ENCODE data around the gene ITFG2.

ITFG2 gene

GRCh38 chr12:2856051-2856450 is 43.6 kb downstream of the ITFG2 start:
- H3K4me3 ChIP-seq (ENCODE audit: low read length), result no peak overlapping the region
- H3K27ac ChIP-seq (ENCODE audit: low read depth, low read length), result no peak overlapping the region
- no peak for TF ChIP-seq CTCF (IDR thresholded peaks at IDR 0.05; ENCODE audit: low read depth, low read length, poor library complexity, severe bottlenecking)
- no peak for TF ChIP-seq EZH2phosphoT487 (IDR thresholded peaks at IDR 0.05; ENCODE audit: borderline replicate concordance, low read length)
- no peaks in the 10 kb centered on the region for H3K79me2 ChIP-seq (ENCODE audit: control insufficient read depth, low read length)
- H4K20me1 ChIP-seq (ENCODE audit: control insufficient read depth, insufficient read depth, low read depth, low read length), result peaks cover 6% of the 10 kb centered on the region; the same call in 1 of the 2 replicates
- H3K4me2 ChIP-seq (ENCODE audit: low read length), result no peak overlapping the region
- H3K9me3 ChIP-seq (ENCODE audit: control insufficient read depth, insufficient read depth, low read length), result no peaks in the 10 kb centered on the region
- H3K9me2 ChIP-seq (replicated peaks; ENCODE audit: control insufficient read depth, low read length), result no peaks in the 10 kb centered on the region
- no peaks in the 10 kb centered on the region for H3K27me3 ChIP-seq (ENCODE audit: control insufficient read depth, low read length)
- no peaks in the 10 kb centered on the region for H3K4me1 ChIP-seq (ENCODE audit: control insufficient read depth, low read length)
- H3F3A ChIP-seq (ENCODE audit: control insufficient read depth, insufficient read depth), result peaks cover 7% of the 10 kb centered on the region; the same call in 1 of the 2 replicates
- peaks cover 30% of the 10 kb centered on the region for H3K36me3 ChIP-seq (ENCODE audit: control insufficient read depth, low read length)

DNA sequence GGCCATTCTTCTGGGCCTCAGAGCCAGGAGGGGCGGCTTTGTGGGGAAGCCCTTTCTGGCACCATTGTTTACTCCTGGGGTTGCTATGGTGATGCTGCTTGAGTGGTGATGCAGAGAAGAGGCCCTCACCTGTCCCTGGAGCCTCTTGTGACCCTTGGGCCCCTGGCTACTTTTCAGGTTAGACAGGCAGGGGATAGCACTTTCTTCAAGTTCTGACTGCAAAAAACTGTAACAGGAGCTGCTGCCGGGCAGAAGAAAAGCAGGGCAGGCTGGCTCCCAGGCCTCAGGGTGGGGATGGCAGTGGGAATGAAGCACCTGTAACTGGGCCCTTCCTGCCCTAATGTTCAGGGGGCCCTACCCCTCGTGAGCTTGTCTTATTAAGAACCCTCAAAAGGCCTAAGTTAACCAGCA is 44.6 kb downstream of the ITFG2 start, which contains the start of gene TEX52:
Gene TEX52 (minus strand): TSS at position 19 of the 411 bp plus-strand sequence. CDS start 13 bp downstream, at position 6.
- Histone ChIP-seq H3K4me1 (ENCODE audit: control insufficient read depth, low read length) (no peaks in the 10 kb centered on the region), H3F3A (ENCODE audit: control insufficient read depth, insufficient read depth) (peaks cover 7% of the 10 kb centered on the region), H3K4me3 (ENCODE audit: low read length) (no peak within 1 kb of the TSS), H3K27ac (ENCODE audit: low read depth, low read length) (no peak within 1 kb of the TSS), H3K27me3 (ENCODE audit: control insufficient read depth, low read length) (no peaks in the 10 kb centered on the region), H3K9me3 (ENCODE audit: control insufficient read depth, insufficient read depth, low read length) (no peaks in the 10 kb centered on the region), H4K20me1 (ENCODE audit: control insufficient read depth, insufficient read depth, low read depth, low read length) (peaks cover 6% of the 10 kb centered on the region; the same call in 1 of the 2 replicates), H3K36me3 (ENCODE audit: control insufficient read depth, low read length) (peaks cover 37% of the 10 kb centered on the region), H3K4me2 (ENCODE audit: low read length) (no peak within 1 kb of the TSS), H3K79me2 (ENCODE audit: control insufficient read depth, low read length) (no peaks in the 10 kb centered on the region), H3K9me2 (replicated peaks; ENCODE audit: control insufficient read depth, low read length) (no peaks in the 10 kb centered on the region)
- TF ChIP-seq EZH2phosphoT487 (IDR thresholded peaks at IDR 0.05; ENCODE audit: borderline replicate concordance, low read length) (no peak), CTCF (IDR thresholded peaks at IDR 0.05; ENCODE audit: low read depth, low read length, poor library complexity, severe bottlenecking) (no peak)

DNA sequence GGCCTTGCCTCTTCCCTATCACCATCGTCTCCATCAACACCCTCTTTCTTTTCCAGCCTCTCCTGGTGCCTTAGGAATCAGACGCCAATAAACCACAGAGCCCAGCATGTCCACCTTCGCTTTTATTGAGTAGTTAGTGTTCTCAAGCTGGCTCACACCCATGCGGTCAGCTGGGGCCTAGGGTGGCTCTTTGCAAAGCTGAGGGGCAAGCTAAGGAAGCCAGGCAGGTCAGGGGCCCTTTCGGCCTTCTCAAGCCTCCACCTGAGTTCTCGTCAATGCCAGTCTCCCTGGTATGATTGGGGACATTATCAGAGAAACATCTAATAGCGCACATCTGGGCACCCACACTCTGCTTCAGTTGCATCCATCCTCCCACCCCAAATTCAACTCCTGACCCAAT is 45.1 kb downstream of the ITFG2 start:
- Histone ChIP-seq H3F3A (ENCODE audit: control insufficient read depth, insufficient read depth) (peaks cover 7% of the 10 kb centered on the region), H3K36me3 (ENCODE audit: control insufficient read depth, low read length) (peaks cover 40% of the 10 kb centered on the region), H3K79me2 (ENCODE audit: control insufficient read depth, low read length) (no peaks in the 10 kb centered on the region), H3K4me2 (ENCODE audit: low read length) (no peak overlapping the region), H3K27me3 (ENCODE audit: control insufficient read depth, low read length) (no peaks in the 10 kb centered on the region), H3K27ac (ENCODE audit: low read depth, low read length) (no peak overlapping the region), H3K9me2 (replicated peaks; ENCODE audit: control insufficient read depth, low read length) (no peaks in the 10 kb centered on the region), H4K20me1 (ENCODE audit: control insufficient read depth, insufficient read depth, low read depth, low read length) (peaks cover 6% of the 10 kb centered on the region; the same call in 1 of the 2 replicates), H3K9me3 (ENCODE audit: control insufficient read depth, insufficient read depth, low read length) (no peaks in the 10 kb centered on the region), H3K4me1 (ENCODE audit: control insufficient read depth, low read length) (no peaks in the 10 kb centered on the region), H3K4me3 (ENCODE audit: low read length) (no peak overlapping the region)
- TF ChIP-seq CTCF (IDR thresholded peaks at IDR 0.05; ENCODE audit: low read depth, low read length, poor library complexity, severe bottlenecking) (no peak), EZH2phosphoT487 (IDR thresholded peaks at IDR 0.05; ENCODE audit: borderline replicate concordance, low read length) (no peak)

Measured in DOHH2 (cell line).